Liver (tissue), 3 donors: ENCODE measurements around the gene CREB3L2.
"Not testable (repeated sequence)": the region's sequence is repeated elsewhere in the genome, so short reads cannot be mapped to it uniquely, and the experiment has no call there.

Source experiments
- ATF3 ChIP-seq: IDR thresholded peaks from 2 replicates; pipeline ENCODE4 v1.6.1; 2016; ENCODE audit warnings: antibody characterized with exemption
- CTCF ChIP-seq: fragments of 150-350 bp; IDR thresholded peaks from 2 replicates; pipeline ENCODE4 v1.5.1; 2017; ENCODE audit warnings: improper control_type of control experiment, low read depth, low read length; ENCODE audit not compliant: missing input control
- EGR1 ChIP-seq, 2 donors: IDR thresholded peaks; 2 replicates each; pipeline ENCODE4 v1.6.1; 2016 to 2018; ENCODE audit warnings: antibody characterized with exemption in 2 of 2, low read depth in 2 of 2
- GABPA ChIP-seq, 2 donors: IDR thresholded peaks in 1 of 2; conservative IDR thresholded peaks in 1 of 2; 2 replicates each; pipeline ENCODE4 v1.6.1; 2016; ENCODE audit warnings: antibody characterized with exemption in 2 of 2, mild to moderate bottlenecking in 1 of 2, moderate library complexity in 1 of 2
- HNF4A ChIP-seq, 2 donors: conservative IDR thresholded peaks; 2 replicates each; pipeline ENCODE4 v1.6.1; 2016; ENCODE audit warnings: antibody characterized with exemption in 2 of 2, mild to moderate bottlenecking in 2 of 2
- JUND ChIP-seq, 2 donors: IDR thresholded peaks; 2 replicates each; pipeline ENCODE4 v1.6.1; 2016; ENCODE audit warnings: antibody characterized with exemption in 2 of 2
- MAX ChIP-seq: IDR thresholded peaks from 2 replicates; pipeline ENCODE4 v1.6.1; 2016; ENCODE audit warnings: antibody characterized with exemption
- RAD21 ChIP-seq, 2 donors: IDR thresholded peaks; 2 replicates each; pipeline ENCODE4 v1.6.1; 2016; ENCODE audit warnings: antibody characterized with exemption in 2 of 2, mild to moderate bottlenecking in 2 of 2
- REST ChIP-seq: IDR thresholded peaks from 2 replicates; pipeline ENCODE4 v1.6.1; 2016; ENCODE audit warnings: antibody characterized with exemption, mild to moderate bottlenecking
- RXRA ChIP-seq, 2 donors: IDR thresholded peaks; 2 replicates each; pipeline ENCODE4 v1.6.1; 2017 to 2018; ENCODE audit warnings: antibody characterized with exemption in 2 of 2, mild to moderate bottlenecking in 1 of 2
- SP1 ChIP-seq: IDR thresholded peaks from 2 replicates; pipeline ENCODE4 v1.6.1; 2018; ENCODE audit warnings: antibody characterized with exemption, mild to moderate bottlenecking
- TAF1 ChIP-seq: conservative IDR thresholded peaks from 2 replicates; pipeline ENCODE4 v1.6.1; 2016; ENCODE audit warnings: antibody characterized with exemption, mild to moderate bottlenecking
- YY1 ChIP-seq: IDR thresholded peaks from 2 replicates; pipeline ENCODE4 v1.6.1; 2016; ENCODE audit warnings: antibody characterized with exemption, mild to moderate bottlenecking
- ZBTB33 ChIP-seq: IDR thresholded peaks from 2 replicates; pipeline ENCODE4 v1.6.1; 2016; ENCODE audit warnings: antibody characterized with exemption
- donor health status: healthy.
- donor health status: healthy.

- TF ChIP-seq RAD21 (IDR thresholded peaks at IDR 0.05); CTCF; REST; SP1; MAX; ZBTB33; EGR1 (IDR thresholded peaks at IDR 0.05; ENCODE audit: low read depth in 2 of 2); YY1; HNF4A (conservative IDR thresholded peaks at IDR 0.05); GABPA (IDR thresholded peaks at IDR 0.05 in 1 of 2, conservative IDR thresholded peaks at IDR 0.05 in 1 of 2); TAF1; ATF3; RXRA (IDR thresholded peaks at IDR 0.05); JUND (IDR thresholded peaks at IDR 0.05): not testable (repeated sequence)
These were observed 38.2 kb upstream of the CREB3L2 start for GRCh38 chr7:138040063-138040462.
